Upper lobe of left lung (tissue), 6 donors: ENCODE results near the gene GALNT10. TPM values are rescaled to one million over a fixed set of nuclear protein-coding genes. Genes with fewer than 3 reads are reported as not detected.

Experiments used
- ATAC-seq, 2 donors: fragments of 200-7000 bp; cut with Tn5 transposase; one replicate each; pipeline ENCODE4 v1.9.1; 2022; ENCODE audit warnings: mild to moderate bottlenecking in 2 of 2, moderate library complexity in 2 of 2; ENCODE audit not compliant: low FRiP score in 2 of 2
- DNase-seq, 2 donors: peaks; one replicate each; pipeline ENCODE4 v3.0.0-alpha.2; 2019 to 2020
- H3K27ac ChIP-seq, 4 donors: fragments of 200-600 bp; sonication (generic); one replicate each; pipeline ENCODE4 v1.5.1; 2016 to 2019
- H3K27me3 ChIP-seq, 4 donors: fragments of 200-600 bp; sonication (generic); one replicate each; pipeline ENCODE4 v1.5.1; 2017 to 2019
- H3K36me3 ChIP-seq, 4 donors: fragments of 200-600 bp; sonication (generic); one replicate each; pipeline ENCODE4 v1.5.1; 2016 to 2019
- H3K4me1 ChIP-seq, 4 donors: fragments of 200-600 bp; sonication (generic); one replicate each; pipeline ENCODE4 v1.5.1; 2018 to 2019
- H3K4me3 ChIP-seq, 4 donors: fragments of 200-600 bp; sonication (generic); one replicate each; pipeline ENCODE4 v1.5.1; 2017 to 2019; ENCODE audit warnings: mild to moderate bottlenecking in 2 of 4, moderate library complexity in 1 of 4
- H3K9me3 ChIP-seq, 4 donors: fragments of 200-600 bp; sonication (generic); one replicate each; pipeline ENCODE4 v1.5.1; 2018 to 2019
- EP300 ChIP-seq, 4 donors: sonication (generic); formaldehyde crosslinking; IDR thresholded peaks; one replicate each; pipeline ENCODE4 v1.5.1; 2017; ENCODE audit warnings: antibody characterized with exemption in 4 of 4, control low read depth in 2 of 4
- POLR2A ChIP-seq, 4 donors: fragments of 450-650 bp; IDR thresholded peaks; one replicate each; pipeline ENCODE4 v1.5.1; 2016 to 2017; ENCODE audit warnings: antibody characterized with exemption in 4 of 4, mild to moderate bottlenecking in 2 of 4
- POLR2AphosphoS5 ChIP-seq, 2 donors: sonication (generic); formaldehyde crosslinking; IDR thresholded peaks; one replicate each; pipeline ENCODE4 v1.5.1; 2017; ENCODE audit warnings: antibody characterized with exemption in 2 of 2
- WGBS, 2 donors: methylation state at CpG; one replicate each; pipeline ENCODE4 v1.1.5; 2017 to 2018; 5-methylcytosine and 5-hydroxymethylcytosine counted together
- total RNA-seq, 6 donors: library from RNA; depleted of rRNA in 4 of 6; stranded (reverse); fragments of >200 nt in 4 of 6; gene quantifications; one replicate each; pipeline versions ENCODE4 v1.1.0 to v1.2.1, GENCODE V29; 2016 to 2021
- TF ChIP-seq, protein P1 (sequence below), 6 experiments: fragments of 450-650 bp in 4 of 6; fragments of 200-600 bp in 2 of 6; sonication (generic) in 2 of 6; IDR thresholded peaks; one replicate each; pipeline ENCODE4 v1.5.1; 2016 to 2019; ENCODE audit warnings: antibody characterized with exemption in 6 of 6
- donor health status: DM: no; HTN: no; CAD: no; lungs with moderate emphysema.
- donor health status: DM: no; HTN: yes; CAD: no; lungs with severe emphysema.

Gene GALNT10
- total RNA-seq, 6 donors from 2014 or later: 38.6 to 118 (median 66.4) TPM

DNA sequence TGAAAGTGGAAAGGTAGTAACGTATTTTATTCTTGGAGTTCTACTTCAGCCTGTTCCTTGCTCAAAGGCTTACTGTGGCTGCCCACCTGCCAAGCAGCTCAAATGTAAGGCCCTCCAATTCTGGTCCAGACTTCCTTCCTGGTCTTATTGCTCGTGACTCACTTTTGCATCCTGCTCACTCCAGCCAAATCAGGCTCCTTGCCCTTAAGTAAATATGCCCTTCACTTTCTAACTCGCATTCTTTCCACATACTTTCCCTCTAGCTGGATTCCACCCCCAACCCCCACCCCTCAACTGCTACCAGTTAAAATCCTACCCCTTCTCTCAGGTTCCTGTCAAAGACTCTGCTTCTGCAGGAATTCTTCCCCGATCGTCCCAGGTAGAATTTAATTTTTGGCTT, 96.6 kb downstream of the GALNT10 start:
- WGBS, 2 donors: 47 to 55% methylated on average over 5 of the region's 5 CpGs
- DNase-seq (peak in 1 of 2 donors; percentile 66), ATAC-seq (peak; percentile 72 to 85)
- Histone ChIP-seq H3K36me3 (no peaks in the 10 kb centered on the region), H3K4me1 (peaks cover 20 to 41% (median 32%) of the 10 kb centered on the region in 4 donors), H3K9me3 (no peaks in the 10 kb centered on the region), H3K27ac (peak overlapping the region; percentile 32 to 69 (median 40)), H3K27me3 (no peaks in the 10 kb centered on the region), H3K4me3 (peak overlapping the region in 1 of 4 donors; percentile 26)
- TF ChIP-seq POLR2AphosphoS5 (IDR thresholded peaks at IDR 0.05): peak in 1 of 2 donors; percentile 28
- peak in 1 of 4 donors; percentile 38 for TF ChIP-seq EP300 (IDR thresholded peaks at IDR 0.05)
- TF ChIP-seq, protein P1, sequence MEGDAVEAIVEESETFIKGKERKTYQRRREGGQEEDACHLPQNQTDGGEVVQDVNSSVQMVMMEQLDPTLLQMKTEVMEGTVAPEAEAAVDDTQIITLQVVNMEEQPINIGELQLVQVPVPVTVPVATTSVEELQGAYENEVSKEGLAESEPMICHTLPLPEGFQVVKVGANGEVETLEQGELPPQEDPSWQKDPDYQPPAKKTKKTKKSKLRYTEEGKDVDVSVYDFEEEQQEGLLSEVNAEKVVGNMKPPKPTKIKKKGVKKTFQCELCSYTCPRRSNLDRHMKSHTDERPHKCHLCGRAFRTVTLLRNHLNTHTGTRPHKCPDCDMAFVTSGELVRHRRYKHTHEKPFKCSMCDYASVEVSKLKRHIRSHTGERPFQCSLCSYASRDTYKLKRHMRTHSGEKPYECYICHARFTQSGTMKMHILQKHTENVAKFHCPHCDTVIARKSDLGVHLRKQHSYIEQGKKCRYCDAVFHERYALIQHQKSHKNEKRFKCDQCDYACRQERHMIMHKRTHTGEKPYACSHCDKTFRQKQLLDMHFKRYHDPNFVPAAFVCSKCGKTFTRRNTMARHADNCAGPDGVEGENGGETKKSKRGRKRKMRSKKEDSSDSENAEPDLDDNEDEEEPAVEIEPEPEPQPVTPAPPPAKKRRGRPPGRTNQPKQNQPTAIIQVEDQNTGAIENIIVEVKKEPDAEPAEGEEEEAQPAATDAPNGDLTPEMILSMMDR (IDR thresholded peaks at IDR 0.05): no peak

DNA sequence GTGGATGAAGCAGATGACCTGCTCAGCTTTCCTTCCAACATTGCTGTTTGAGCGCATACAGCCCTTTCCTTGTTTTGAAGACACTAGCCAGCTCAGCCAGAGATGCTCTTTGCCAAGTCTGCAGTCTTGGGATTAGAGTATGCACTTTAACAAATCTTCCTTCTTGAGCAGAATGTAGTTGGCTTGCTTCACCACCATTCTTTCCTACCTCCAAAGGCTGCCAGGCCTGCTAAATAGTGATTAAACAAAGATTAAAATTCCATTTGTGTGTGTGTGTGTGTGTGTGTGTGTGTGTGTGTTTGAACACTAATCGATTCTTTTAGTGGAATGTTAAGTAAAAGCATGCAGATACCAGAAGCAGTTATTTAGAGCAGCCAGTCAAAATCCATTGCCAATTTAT, 97.6 kb downstream of the GALNT10 start:
- DNase-seq (no peak), ATAC-seq (peak in 1 of 2 donors; percentile 65)
- Histone ChIP-seq H3K4me1 (peaks cover 20 to 41% (median 32%) of the 10 kb centered on the region in 4 donors), H3K27me3 (no peaks in the 10 kb centered on the region), H3K4me3 (peak overlapping the region in 1 of 4 donors; percentile 26), H3K27ac (peak overlapping the region; percentile 32 to 69 (median 40)), H3K9me3 (no peaks in the 10 kb centered on the region), H3K36me3 (no peaks in the 10 kb centered on the region)
- TF ChIP-seq, protein P1 (IDR thresholded peaks at IDR 0.05): no peak
- TF ChIP-seq POLR2A (IDR thresholded peaks at IDR 0.05) (no peak), EP300 (IDR thresholded peaks at IDR 0.05) (no peak), POLR2AphosphoS5 (IDR thresholded peaks at IDR 0.05) (no peak)
- 60% methylated on average over 2 of the region's 2 CpGs for WGBS, 2 donors

DNA sequence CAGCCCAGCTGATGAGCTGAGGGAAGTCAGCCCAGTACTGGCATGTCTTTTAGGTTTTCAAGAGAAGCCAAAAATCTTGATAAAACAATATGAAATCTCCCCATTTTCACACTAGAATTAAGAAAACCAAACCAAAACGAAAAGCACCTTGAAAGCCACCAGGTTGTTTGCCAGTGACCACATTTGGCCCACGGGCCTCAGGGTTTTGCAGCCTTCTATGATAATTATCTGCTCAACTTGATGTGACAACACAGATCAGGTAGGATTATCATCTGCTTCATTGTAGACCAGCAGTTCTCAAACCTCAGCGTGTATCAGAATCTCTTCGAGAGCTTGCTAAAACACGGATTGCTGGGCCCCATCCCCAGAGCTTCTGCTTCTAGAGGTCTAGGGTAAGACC, 101.4 kb downstream of the GALNT10 start:
- H3K4me3 ChIP-seq: no peak overlapping the region
- H3K4me1 ChIP-seq: peaks cover 11 to 41% (median 19%) of the 10 kb centered on the region in 4 donors
- no peaks in the 10 kb centered on the region for H3K27me3 ChIP-seq
- no peak overlapping the region for H3K27ac ChIP-seq
- peaks cover 0 to 15% (median 5%) of the 10 kb centered on the region in 4 donors for H3K36me3 ChIP-seq
- DNase-seq (no peak), ATAC-seq (no peak)
- TF ChIP-seq, protein P1 (IDR thresholded peaks at IDR 0.05): no peak
- TF ChIP-seq POLR2AphosphoS5 (IDR thresholded peaks at IDR 0.05) (no peak), EP300 (IDR thresholded peaks at IDR 0.05) (no peak), POLR2A (IDR thresholded peaks at IDR 0.05) (no peak)
- H3K9me3 ChIP-seq: no peaks in the 10 kb centered on the region
- WGBS, 2 donors: 92 to 93% methylated on average over 5 of the region's 5 CpGs

DNA sequence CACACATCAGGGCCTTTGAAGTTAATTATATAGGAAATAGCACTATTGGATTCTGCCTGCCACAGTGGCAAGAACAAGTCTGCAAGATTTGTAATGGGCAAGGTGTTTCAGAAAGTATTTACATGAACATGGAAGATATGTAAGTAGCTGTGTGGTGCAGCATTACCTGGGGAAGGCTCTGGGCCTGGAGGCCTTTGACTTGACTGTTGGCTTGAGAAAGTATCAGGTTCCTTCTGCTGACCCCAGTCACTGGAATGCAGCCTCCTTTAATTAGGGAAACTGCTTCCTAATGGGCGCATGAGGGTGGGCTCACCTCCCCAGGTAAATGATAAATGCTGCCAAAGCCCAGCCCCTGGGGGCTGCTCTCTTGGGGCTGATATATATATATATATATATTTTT, 102.7 kb downstream of the GALNT10 start:
- TF ChIP-seq POLR2AphosphoS5 (IDR thresholded peaks at IDR 0.05) (no peak), POLR2A (IDR thresholded peaks at IDR 0.05) (no peak), EP300 (IDR thresholded peaks at IDR 0.05) (no peak)
- TF ChIP-seq, protein P1 (IDR thresholded peaks at IDR 0.05): no peak
- Histone ChIP-seq H3K27me3 (no peaks in the 10 kb centered on the region), H3K4me1 (peaks cover 3 to 37% (median 7%) of the 10 kb centered on the region in 4 donors), H3K27ac (no peak overlapping the region), H3K36me3 (peaks cover 0 to 25% (median 7%) of the 10 kb centered on the region in 4 donors), H3K9me3 (no peaks in the 10 kb centered on the region), H3K4me3 (no peak overlapping the region)
- no peak for ATAC-seq
- no peak for DNase-seq
- WGBS, 2 donors: 100% methylated on average over 1 of the region's 1 CpG

DNA sequence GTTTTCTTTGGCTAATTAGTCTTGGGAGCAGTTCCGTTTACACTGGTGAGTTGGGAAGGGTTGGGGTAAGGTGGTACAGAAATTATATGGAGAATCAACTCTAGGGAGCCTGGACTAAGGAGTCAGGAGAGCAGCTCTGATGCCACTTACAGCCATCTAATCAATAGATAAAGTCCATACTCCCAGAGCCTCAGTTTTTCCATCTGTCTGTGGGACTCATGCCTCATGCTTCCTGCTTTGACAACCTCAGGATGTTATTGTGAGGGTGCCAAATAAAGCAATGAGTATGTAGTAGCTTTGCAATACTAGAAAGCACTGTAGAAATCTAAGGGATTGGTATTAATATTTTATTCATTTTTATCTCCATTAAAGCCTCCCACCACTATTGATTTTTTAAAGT, 105.0 kb downstream of the GALNT10 start:
- Histone ChIP-seq H3K27ac (no peak overlapping the region), H3K4me3 (no peak overlapping the region), H3K9me3 (no peaks in the 10 kb centered on the region), H3K36me3 (peaks cover 0 to 28% (median 8%) of the 10 kb centered on the region in 4 donors), H3K27me3 (no peaks in the 10 kb centered on the region), H3K4me1 (peaks cover 0 to 21% (median 0%) of the 10 kb centered on the region in 4 donors)
- no peak for DNase-seq
- 88 to 95% methylated on average over 1 of the region's 1 CpG for whole genome bisulfite sequencing, 2 donors
- ATAC-seq: no peak
- TF ChIP-seq, protein P1 (IDR thresholded peaks at IDR 0.05): no peak
- TF ChIP-seq POLR2A (IDR thresholded peaks at IDR 0.05): no peak
- no peak for TF ChIP-seq POLR2AphosphoS5 (IDR thresholded peaks at IDR 0.05)
- no peak for TF ChIP-seq EP300 (IDR thresholded peaks at IDR 0.05)
